Mucosa of rectum (tissue), 2 donors: Measurements from ENCODE around the gene VGLL4.

Source experiments
- H3K27ac ChIP-seq, 2 donors: one replicate each; pipeline ENCODE4 v1.7.0; 2013; ENCODE audit warnings: inconsistent platforms in 2 of 2, low read depth in 2 of 2, low read length in 2 of 2
- H3K27me3 ChIP-seq, 2 donors: one replicate each; pipeline ENCODE4 v1.7.0; 2013; ENCODE audit warnings: low read length in 2 of 2; ENCODE audit not compliant: control insufficient read depth in 2 of 2, insufficient read depth in 2 of 2
- H3K36me3 ChIP-seq, 2 donors: one replicate each; pipeline ENCODE4 v1.7.0; 2013; ENCODE audit warnings: low read length in 2 of 2; ENCODE audit not compliant: control insufficient read depth in 2 of 2, insufficient read depth in 2 of 2
- H3K4me1 ChIP-seq, 2 donors: one replicate each; pipeline ENCODE4 v1.7.0; 2013; ENCODE audit warnings: low read length in 2 of 2, mild to moderate bottlenecking in 1 of 2; ENCODE audit not compliant: control insufficient read depth in 2 of 2, insufficient read depth in 2 of 2
- H3K4me3 ChIP-seq, 2 donors: one replicate each; pipeline ENCODE4 v1.7.0; 2013; ENCODE audit warnings: low read length in 2 of 2
- H3K9ac ChIP-seq, 2 donors: one replicate each; pipeline ENCODE4 v1.7.0; 2013; ENCODE audit warnings: low read length in 2 of 2, low read depth in 1 of 2, mild to moderate bottlenecking in 1 of 2
- H3K9me3 ChIP-seq, 2 donors: one replicate each; pipeline ENCODE4 v1.7.0; 2013; ENCODE audit warnings: low read length in 2 of 2; ENCODE audit not compliant: control insufficient read depth in 2 of 2
- donor health status: healthy.
- donor health status: Normal muscosa, but diverticular disease.

Gene VGLL4

GRCh38 chr3:11653298-11654055 lies 9.8 kb upstream of the VGLL4 start:
- no peaks in the 10 kb centered on the region for H3K27me3 ChIP-seq
- no peak overlapping the region for H3K9ac ChIP-seq
- no peaks in the 10 kb centered on the region for H3K9me3 ChIP-seq
- no peak overlapping the region for H3K27ac ChIP-seq
- no peaks in the 10 kb centered on the region for H3K36me3 ChIP-seq
- H3K4me1 ChIP-seq, result peaks cover 0 to 7% of the 10 kb centered on the region in 2 donors
- H3K4me3 ChIP-seq, result no peak overlapping the region

GRCh38 chr3:11651900-11652299 lies 8.2 kb upstream of the VGLL4 start:
- Histone ChIP-seq H3K36me3 (no peaks in the 10 kb centered on the region), H3K27ac (no peak overlapping the region), H3K27me3 (no peaks in the 10 kb centered on the region), H3K9me3 (no peaks in the 10 kb centered on the region), H3K4me1 (no peaks in the 10 kb centered on the region), H3K4me3 (no peak overlapping the region), H3K9ac (no peak overlapping the region)

DNA sequence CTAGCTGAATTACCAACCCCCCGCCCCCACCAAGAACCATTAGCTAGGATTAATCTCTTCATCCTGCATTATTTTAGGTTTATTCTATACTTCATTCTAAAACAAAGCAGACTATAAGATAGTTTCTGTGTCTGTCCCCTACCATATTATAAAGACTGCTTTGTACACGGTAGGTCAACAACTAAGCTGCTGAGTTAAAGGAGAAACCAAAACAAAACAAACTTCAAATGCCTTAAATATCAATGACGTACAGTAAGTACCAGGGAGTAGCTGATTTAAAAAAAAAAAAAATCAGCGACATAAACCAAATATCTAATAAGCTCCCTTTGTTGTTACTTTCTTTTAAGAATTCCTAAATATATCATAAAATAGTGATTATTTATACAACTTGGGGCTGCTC lies 7.8 kb upstream of the VGLL4 start:
- H3K27me3 ChIP-seq, result no peaks in the 10 kb centered on the region
- no peaks in the 10 kb centered on the region for H3K36me3 ChIP-seq
- H3K4me3 ChIP-seq, result no peak overlapping the region
- no peak overlapping the region for H3K27ac ChIP-seq
- H3K9me3 ChIP-seq, result no peaks in the 10 kb centered on the region
- H3K4me1 ChIP-seq, result no peaks in the 10 kb centered on the region
- no peak overlapping the region for H3K9ac ChIP-seq

DNA sequence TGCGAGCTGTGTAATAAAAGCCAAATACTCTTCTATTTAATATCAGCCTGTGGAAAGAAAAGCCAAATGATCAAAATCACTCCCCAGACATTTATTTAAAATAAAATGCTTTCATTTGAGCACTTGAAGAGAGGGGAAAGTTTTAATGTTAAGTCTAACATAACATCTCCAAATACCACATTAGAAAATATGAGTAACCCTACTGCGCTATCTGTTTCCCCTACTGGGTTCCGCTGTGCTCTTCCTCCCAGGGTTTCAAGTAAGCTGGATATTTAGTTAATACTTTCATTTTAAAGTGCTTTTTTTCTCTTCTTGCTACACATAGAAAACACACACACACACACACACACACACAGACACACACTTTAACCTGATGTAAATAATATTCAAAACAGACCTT lies 6.7 kb upstream of the VGLL4 start:
- H3K27ac ChIP-seq, result no peak overlapping the region
- H3K9ac ChIP-seq, result no peak overlapping the region
- H3K4me1 ChIP-seq, result no peaks in the 10 kb centered on the region
- no peaks in the 10 kb centered on the region for H3K9me3 ChIP-seq
- no peaks in the 10 kb centered on the region for H3K27me3 ChIP-seq
- H3K4me3 ChIP-seq, result no peak overlapping the region
- H3K36me3 ChIP-seq, result no peaks in the 10 kb centered on the region

- no peak overlapping the region for H3K9ac ChIP-seq
- H3K27ac ChIP-seq, result no peak overlapping the region
- no peaks in the 10 kb centered on the region for H3K27me3 ChIP-seq
- no peaks in the 10 kb centered on the region for H3K36me3 ChIP-seq
- H3K4me1 ChIP-seq, result peaks cover 0 to 3% of the 10 kb centered on the region in 2 donors
- no peak overlapping the region for H3K4me3 ChIP-seq
- no peaks in the 10 kb centered on the region for H3K9me3 ChIP-seq
These were observed 5.0 kb upstream of the VGLL4 start for GRCh38 chr3:11648735-11649134.

DNA sequence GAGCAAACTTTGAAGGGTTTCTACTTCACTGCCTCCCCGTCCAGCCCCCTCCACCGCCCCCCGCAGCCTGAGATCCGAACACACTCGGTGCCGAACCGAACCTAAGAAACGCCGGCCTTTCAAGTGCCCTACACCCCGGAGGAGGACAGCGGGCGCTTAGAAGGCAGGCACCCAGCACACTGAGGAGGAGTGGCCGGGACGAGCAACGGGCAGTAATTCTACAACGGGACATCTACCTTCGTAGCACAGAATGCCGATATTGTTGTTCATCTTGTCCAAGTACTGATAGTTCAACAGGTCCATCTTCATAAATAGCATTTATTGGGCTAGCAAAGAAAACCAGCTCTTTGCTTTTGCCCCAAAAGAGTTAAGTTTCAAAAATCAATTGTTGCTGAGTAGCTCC lies 513 bp downstream of the VGLL4 start:
- Histone ChIP-seq H3K4me1 (peaks cover 13 to 17% of the 10 kb centered on the region in 2 donors), H3K36me3 (no peaks in the 10 kb centered on the region), H3K9ac (peak overlapping the region; percentile 83 to 95), H3K27ac (peak overlapping the region; percentile 81 to 90), H3K4me3 (peak overlapping the region; percentile 92 to 94), H3K27me3 (no peaks in the 10 kb centered on the region), H3K9me3 (no peaks in the 10 kb centered on the region)

- Histone ChIP-seq H3K36me3 (no peaks in the 10 kb centered on the region), H3K4me3 (peak overlapping the region; percentile 92 to 94), H3K27me3 (no peaks in the 10 kb centered on the region), H3K27ac (peak overlapping the region; percentile 81 to 90), H3K9me3 (no peaks in the 10 kb centered on the region), H3K4me1 (peaks cover 13 to 21% of the 10 kb centered on the region in 2 donors), H3K9ac (peak overlapping the region; percentile 83 to 95)
These were observed 1.1 kb downstream of the VGLL4 start for GRCh38 chr3:11642431-11643191.

DNA sequence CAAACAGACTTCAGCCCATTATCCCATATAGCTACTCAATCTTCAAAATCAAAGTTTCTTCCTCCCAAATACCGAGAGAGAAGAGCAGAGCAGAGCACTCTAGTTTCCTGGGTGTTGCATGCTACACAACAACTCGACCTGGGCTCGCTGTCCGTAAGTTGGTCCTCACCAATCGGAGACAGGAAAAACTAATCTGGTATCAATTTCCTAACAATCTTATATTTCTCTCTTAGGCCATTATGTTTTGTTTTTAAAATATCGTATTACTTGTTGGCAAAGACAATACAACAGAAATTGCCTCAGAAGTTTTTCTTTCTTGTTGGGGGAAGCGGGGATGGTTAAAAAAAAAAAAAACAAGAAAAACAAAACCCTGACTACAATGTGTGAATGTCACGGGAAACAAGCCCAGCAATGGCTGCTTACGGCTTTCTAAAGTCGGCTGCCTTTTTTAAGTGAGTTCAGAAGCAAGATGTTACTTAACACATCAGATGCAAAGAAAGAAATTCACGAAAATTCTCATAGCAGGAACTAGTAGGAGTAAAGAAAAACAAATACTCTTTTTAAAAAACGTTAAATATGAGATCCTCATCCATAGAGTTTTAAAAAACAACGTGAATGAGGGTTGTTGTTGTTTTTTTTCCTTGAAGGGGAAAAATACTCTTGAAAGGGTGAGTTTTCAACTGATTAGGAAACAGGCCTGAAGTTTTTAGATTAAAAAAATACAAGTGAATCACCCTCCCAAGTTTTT lies 1.9 kb downstream of the VGLL4 start:
- Histone ChIP-seq H3K9ac (peak overlapping the region; percentile 83 to 95), H3K27me3 (no peaks in the 10 kb centered on the region), H3K36me3 (no peaks in the 10 kb centered on the region), H3K4me1 (peaks cover 13 to 21% of the 10 kb centered on the region in 2 donors), H3K27ac (peak overlapping the region; percentile 81 to 90), H3K9me3 (no peaks in the 10 kb centered on the region), H3K4me3 (peak overlapping the region; percentile 92 to 94)

DNA sequence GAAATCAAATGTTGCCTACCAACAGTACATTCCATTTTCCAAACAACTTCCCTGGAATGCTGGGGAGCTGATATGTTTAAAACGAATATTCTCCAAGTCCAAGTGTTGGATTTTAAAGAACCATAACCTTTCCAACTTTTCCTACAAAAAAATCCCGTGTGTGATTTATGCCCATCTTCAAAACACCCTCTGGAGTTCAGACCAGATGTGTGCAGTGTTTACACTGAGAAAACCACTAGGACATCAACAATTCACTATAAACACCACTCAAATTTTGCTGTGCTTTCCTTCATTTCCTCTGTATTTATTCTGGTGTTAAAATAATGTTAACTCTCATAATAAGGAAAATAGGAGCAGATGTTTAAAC lies 2.4 kb downstream of the VGLL4 start:
- Histone ChIP-seq H3K27ac (peak overlapping the region; percentile 81 to 90), H3K4me1 (peaks cover 13 to 21% of the 10 kb centered on the region in 2 donors), H3K9me3 (no peaks in the 10 kb centered on the region), H3K4me3 (peak overlapping the region; percentile 92 to 94), H3K36me3 (no peaks in the 10 kb centered on the region), H3K27me3 (no peaks in the 10 kb centered on the region), H3K9ac (peak overlapping the region; percentile 38 to 83)
